T-helper 9 cell (primary cell): ENCODE data around the gene L3MBTL4.

ENCODE experiments used
- DNase-seq: peaks from one replicate; pipeline ENCODE4 v3.0.0-alpha.2; 2020

L3MBTL4 gene

DNA sequence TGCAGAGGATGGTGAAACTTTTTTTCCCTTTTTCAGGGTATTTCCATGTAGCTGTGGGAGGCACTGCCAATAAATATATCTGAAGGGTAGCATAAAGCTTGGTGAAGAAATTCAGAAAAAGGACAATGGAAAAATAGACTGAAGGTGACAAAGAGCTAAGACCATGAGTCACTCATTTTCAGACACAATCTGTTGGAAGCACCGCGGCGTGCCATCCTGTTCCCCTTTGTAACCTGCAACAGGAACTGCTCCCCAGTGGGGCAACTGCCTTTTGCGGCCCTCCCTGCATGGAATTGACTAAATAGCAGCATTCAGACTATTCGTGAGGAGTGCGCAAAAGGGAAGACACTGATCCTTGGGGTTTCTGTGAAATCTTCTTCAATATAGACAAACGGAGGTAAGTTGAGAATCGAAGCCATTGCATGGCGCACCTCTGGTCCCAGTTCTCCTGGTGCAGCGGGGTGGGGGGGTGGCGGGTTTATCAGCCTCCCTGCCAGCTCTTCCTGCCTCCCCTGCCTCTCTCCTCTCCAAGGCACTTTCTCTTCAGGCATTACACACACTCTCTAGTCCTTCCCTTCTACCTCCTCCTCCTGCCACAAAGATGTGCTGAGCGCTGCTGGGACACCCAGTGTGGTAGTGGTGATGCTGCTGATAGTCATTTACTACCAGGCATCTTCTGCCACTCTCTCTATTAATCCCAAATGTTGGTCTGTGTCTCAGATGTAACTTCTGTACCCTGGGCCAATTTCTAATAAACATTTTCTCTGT is 393.2 kb downstream of the L3MBTL4 start:
- DNase-seq, result no peak

DNA sequence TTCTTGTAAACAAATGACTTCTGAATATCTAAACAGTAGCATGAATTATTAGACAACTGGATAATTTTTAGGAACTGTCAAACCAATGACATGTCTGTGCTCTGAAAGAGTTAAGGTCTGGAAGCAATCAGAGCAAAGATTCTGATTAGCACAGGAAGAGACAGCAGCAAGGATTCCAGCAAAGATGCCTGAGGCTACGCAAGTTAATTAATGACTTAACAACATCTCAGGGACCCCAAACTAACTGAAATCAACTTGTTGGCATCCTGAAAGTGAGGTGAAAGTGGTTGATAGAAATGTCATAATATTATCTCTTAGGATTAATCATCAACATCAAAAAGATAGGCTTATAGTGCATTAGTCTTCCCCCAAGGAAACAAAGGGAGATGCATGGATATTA is 396.0 kb downstream of the L3MBTL4 start:
- DNase-seq, result no peak

DNA sequence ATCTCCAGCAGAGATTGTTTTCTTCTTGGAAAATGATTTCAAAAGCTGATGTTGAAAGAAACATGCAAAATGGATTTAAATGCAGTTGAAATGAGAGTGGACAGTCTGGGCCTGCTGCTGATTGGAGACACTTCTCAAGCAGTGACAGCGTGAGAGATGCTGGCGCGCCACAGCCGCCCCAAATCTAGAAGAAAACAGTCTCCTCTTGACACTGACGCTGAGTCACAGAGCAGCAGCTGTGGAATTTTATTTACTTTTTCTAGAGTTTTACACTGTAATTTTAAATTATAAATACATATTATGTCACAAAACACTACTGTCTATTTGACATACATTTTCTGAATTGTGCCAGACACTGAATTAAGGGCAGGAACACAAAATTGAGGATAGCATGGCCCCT is 397.5 kb downstream of the L3MBTL4 start:
- DNase-seq, result no peak

DNA sequence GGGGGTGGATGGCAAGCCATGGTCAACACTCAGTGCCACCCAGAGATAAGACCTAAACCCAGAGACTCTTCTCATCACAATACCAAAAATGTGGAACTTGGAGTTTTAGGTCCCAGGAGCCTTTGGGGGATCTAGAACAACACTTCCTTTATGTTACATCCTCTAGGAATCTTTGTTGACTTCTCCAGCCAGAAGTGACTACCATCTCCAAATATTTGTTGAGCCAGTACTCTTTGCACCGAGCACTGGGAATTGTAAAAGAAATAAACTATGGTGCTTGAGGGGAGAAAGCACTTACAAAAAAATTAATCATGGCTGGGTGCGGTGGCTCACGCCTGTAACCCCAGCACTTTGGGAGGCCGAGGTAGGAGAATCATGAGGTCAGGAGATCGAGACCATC is 399.3 kb downstream of the L3MBTL4 start:
- DNase-seq, result no peak

DNA sequence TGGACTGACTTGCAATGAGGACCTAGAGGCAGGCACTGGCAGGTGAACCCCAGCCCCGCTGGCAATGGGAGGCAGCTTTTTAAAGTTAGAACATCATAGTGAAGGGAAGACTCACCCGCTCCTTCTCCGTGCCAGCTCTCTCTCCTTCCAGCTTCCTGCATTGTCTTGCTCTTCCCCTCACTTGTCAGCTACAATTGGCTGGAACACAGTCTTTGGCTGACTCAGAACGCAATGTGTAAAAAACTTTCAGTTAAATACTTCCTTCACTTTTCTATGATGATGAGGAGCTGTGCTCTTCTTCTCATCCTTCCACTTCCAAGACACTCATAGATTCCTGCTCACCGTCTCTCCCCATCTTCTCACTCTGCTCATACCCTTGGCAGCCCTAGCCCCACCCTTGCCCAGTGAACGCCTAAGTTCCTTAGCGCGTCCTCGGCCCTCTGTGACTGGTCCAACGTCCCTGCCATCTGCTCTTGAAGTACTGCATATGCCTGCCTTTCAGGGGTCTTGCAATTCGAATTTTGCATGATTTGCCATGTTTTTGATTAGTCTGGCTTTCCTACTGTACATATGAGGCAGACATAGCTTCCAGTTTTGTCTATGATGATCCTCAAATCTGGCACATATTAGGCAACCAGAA is 401.4 kb downstream of the L3MBTL4 start:
- DNase-seq, result no peak

DNA sequence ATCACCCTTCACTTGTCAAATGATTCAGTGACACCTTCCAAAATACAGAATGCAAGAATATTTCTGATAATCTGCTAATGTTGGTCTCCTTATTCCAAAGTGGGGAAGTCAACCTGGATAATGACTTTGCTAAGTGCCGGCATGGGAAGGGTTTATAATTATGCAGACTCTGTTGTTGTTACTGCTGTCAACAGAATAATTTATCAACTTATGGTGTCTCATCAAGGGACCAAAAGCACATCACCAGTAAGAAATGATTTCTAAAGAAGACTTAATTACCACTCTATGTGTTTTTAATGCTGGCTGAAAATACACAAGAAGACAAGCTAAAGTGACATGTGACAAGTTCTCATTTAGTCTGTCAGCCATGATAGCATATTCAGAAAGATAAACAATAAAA is 403.8 kb downstream of the L3MBTL4 start:
- DNase-seq, result no peak

DNA sequence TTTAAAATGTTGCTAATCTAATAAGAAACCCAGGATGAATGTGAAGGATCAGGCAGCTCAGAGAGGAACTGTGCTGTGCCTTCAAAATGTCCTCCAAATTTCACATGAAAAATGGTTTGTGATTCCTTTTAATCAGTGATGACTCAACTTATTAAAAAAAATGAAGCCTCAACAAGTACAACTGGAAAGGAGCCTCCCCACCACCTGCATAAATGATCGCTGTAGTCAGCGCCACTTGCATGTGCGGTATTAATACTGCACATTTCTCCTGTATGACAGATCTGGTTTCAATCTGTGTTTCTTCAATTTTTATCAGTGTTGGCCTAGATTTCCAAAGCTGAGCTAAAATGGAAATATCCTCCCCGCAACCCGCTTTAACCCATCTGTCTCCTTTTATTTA is 404.4 kb downstream of the L3MBTL4 start:
- no peak for DNase-seq

DNA sequence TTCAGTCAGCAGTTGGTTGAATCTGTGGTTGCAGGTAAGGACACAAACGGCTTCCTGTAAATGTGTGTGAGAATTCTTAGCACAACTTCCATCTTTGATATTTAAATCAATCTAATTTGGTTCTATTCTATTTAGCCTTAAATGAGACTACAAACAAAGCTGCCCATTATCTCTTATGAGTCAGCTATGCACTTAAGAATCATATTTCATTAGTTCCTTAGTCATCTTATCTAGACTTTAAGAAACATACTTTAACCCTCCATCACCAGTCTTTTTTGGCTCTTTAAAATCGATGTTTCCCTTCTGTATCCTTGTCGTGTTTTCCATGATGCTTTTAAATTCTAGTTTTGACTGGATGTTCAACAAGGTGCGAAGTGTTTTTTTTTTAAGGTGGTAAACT is 405.0 kb downstream of the L3MBTL4 start:
- no peak for DNase-seq

DNA sequence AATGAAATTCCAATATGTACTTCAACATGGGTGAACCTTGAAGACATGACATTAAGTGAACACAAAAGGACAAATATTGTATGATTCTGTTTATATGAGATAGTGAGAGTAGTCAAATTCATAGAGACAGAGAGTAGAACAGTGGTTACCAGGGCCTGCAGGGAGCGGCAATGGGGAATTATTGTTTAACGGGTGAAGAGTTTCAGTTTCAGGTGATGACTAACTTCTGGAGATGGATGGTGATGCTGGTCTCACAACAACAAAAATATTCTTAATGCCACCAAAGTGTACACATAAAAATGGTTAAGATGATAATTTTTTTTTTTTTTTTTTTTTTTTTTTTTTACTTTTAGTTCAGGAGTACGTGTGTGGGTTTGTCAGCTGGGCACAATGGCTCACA is 410.0 kb downstream of the L3MBTL4 start:
- no peak for DNase-seq

DNA sequence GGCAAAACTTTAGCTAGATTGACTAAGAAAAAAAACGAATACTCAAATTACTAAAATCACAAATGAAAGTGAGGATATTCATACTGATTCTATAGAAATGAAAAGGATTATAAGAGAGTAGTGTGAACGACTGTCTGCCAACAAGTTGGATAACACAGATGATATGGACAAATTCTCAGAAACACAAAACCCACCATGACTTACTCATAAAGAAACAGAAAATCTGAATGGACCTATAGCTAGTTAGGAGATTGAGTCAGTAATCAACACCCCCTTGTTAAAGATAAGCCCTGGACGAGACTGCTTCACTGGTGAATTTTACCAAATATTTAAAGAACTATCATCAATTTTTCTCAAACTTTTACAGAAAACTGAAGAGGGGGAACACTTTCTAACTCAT is 410.6 kb downstream of the L3MBTL4 start:
- no peak for DNase-seq

DNA sequence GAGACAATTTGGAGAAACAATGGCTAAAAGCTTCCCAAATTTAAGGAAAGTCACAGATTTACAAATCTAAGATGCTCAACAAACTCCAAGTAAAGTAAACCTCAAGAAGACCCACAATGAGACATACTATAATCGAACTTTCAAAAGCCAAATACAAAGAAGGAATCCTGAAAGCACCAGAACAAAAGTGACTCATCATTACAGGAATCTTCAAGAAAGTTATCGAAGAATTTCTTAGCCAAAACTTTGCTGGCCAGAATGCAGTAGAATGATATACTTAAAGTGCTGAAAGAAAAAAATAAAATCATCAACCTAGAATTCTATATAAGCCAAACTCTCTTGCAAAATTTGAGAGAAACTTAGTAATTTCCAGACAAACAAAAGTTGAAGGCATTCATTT is 412.8 kb downstream of the L3MBTL4 start:
- no peak for DNase-seq

DNA sequence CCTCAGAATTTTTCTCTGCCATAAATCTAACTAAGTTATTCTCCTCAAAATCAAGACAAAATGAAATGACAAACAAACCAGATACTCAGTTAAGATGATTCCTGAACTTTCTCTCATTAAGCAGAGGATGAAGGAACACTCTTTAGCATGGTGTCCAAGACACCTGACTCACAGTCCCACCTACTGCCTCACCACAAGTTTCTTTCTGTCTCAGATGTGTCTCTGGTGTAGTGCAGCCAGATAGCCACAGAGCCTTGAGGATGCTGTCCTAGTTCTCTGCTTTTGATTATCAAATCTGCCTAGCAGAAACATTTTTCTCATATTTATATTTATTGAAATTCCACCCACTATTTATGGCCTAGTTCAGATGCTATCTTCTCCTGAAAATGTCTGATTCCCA is 415.8 kb downstream of the L3MBTL4 start:
- DNase-seq, result no peak

DNA sequence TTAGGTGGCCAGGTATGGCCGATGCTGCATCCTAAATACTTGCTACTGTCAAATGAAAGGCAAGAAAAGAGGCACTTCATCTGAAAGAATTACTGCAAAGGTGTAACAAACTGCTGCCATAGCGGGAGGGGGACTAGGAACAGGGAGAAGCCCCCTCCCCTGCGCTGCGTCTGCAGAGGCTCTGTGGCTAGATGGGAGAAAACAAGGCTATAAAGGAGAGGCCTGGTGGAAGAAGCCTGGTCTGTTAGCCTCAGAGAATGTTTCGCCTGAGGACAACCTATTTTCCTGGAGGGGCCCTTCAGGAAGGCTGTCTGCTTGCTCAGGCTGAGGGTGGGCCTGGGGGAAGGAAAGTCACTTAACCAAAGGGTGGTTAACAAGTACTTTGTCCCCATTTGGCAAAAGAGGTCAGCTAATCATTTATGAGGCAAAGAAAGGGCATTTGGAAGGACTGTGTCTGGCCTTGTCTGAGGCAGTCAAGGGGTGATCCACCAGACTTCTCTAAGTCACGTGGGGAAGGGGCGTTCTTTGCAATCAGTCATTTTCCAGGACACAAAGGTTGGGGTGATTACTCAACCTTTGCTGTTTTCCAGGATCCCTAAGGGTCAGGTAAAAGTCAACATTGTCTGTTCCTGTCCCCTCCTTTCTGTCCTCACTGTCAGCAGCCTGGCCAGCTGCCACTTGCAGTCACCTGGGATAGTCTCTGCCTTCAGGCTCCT is 416.4 kb downstream of the L3MBTL4 start:
- no peak for DNase-seq

DNA sequence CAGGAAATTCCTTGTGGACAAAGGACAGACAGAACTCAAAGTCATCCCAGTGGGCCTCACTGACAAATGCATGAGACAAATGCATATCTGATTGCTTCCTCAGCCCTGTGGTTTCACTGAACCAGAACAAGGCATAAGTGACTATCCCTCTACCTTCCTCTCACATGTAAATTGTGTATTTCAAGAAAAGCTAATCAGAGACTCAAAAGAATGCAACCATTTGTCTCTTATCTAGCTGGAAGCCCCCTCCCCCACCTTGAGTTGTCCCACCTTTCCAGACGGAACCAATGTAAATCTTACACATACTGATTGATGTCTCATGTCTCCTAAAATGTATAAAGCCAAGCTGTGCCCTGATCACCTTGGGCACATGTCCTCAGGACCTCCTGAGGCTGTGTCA is 417.4 kb downstream of the L3MBTL4 start:
- no peak for DNase-seq

DNA sequence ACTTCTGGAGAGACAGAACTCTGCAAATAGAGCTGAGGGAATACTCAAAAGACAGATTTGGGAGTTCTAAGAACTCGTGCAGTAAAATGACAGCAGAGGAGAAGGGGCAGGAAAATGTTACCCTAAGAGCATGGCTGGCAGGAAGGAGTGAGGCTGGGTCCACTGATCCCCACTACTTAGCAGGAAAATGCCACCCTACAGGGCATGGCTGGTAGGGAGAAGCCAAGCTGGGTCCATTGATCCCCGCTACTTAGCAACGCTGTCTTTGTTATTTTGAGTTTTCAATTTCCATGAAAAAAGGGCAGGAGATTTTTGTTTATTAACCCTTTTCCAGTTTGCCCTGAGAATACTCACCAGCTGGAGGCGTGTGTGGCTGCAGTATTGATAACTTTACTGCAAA is 419.1 kb downstream of the L3MBTL4 start:
- DNase-seq, result no peak

DNA sequence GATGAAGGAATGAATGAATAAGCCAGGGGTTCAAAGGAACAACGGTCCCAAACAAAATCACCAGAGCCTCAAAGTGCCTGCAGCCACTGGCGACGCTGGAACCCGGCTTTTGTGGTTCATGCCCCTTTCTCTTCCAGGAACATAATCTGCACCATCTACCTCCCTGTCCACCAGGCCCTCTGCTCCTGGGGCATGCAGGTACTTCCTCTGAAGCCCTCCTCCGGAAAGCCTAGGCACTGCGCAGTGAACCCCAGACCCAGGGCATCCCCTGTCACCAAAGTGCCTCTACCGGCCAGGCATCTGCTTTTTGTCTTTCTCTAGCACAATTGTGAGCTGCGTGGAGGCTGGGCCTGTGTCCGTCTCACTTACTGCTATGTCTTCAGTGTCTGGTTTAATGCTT is 420.8 kb downstream of the L3MBTL4 start:
- DNase-seq, result no peak

DNA sequence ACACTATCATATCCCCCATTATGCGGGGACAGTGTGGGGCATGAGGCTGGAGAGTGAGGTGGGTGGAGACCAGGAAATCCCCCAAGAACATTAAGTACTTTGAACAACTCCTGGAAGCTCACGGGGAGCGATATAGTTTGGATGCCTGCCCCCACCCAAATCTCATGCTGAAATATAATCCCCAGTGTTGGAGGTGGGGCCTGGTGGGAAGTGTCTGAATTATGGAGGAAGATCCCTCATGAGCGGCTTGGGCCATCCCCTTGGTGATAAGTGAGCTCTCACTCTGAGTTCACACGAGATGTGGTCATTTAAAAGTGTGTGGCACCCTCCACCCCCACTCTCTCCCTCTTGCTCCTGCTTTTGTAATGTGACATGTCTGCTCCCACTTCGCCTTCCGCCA is 422.3 kb downstream of the L3MBTL4 start:
- no peak for DNase-seq

DNA sequence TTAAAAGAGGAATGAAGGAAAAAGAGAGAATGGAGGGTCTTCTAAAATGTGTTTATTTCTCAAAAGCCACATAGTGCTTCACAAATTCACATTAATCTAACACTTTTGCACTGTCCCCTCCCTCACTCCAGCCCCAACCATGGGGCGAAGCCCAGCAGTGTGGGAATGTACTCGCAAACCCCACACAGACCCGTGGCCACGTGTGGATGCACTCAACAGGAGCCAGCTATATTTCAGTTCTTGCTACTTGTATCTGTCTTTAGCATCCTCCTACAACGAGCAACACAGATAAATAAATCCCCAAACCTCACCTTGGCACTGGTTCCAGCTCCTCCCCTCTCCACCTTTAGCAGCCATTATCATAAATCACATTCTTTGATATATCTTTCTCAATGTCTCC is 427.5 kb downstream of the L3MBTL4 start:
- no peak for DNase-seq

DNA sequence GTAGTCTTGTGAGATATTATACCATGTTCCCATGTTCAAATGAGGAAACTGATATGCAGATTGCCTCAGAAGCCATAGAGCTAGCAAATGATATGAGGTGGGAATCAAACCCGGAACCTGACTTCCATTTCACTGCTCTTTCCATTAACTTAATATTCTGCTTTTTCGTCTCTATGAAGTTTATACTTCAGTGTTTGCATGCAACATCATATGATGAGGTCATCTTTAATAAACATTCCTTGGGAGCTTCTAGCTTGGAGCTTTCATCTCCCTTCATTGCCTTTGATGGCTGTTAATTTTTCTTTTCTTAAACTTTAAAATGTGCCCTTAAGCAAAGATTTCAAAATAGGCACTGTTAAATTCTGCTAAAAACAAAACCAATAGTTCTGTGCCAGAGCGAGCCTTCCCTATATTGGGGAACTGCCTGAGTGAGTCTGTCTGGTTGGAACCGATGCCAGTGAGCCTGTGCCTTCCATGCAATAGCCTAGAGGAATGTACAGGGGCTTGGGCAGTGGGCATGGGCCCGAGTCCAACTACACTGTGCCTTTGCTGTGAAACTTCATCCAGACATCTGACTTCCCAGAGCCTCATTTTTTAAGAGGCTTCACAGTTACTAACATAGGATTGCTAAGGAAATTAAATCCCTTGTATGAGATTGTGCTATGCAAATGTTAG is 428.3 kb downstream of the L3MBTL4 start:
- no peak for DNase-seq

DNA sequence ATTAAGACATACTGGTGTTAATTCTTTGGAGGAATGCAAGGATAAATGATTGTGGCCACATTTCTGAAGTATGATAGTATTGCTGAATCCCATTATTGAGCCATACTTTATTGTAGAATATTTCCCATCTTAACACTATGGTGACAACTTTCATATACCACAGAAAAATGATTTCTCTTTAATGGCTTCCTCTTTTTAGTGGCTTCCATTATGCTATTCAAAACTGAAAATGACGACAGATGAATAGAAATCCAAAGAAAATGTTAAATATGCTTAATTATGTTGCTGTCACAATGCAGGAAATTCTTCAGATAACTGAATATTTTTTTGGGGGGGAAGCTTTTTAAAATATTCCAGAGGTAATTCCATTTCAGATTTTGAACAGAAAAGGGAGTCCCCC is 430.5 kb downstream of the L3MBTL4 start:
- no peak for DNase-seq

DNA sequence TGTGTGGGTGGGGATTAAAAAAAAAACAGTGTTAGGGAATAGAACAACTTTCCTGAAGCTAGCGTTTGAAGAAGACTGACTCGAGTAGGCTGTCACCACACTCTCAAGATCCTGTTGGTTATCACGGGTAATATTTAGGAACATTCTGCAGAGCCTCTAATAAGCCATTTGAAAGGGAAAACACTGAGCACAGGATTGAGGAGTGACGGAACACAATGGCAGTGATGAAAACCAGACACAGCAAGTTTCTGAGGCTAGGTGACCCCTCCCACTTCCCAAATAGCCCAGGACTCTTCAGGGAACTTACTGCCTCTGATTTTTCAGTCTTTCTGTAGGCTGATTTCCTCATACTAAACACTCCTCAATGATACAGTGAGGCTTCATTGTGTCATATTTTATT is 431.2 kb downstream of the L3MBTL4 start:
- no peak for DNase-seq

DNA sequence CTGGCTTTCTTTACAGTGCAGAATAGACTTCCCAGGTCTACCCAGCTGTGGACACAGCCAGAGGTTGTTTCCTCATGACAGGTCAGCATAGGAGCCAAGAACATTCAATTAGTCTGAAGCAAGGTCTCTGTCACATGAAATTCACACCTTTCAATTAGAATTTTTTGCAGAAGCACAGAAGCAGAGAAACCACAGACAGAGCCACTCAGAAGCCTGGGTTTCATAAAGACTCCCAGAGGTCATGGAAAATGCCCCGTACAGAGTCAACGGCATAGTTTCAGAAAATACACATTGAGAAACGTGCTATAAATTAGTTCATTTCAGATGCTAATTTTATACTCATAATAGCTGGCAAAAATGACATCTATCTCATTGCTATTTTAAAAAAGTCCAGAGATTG is 432.4 kb downstream of the L3MBTL4 start:
- DNase-seq, result no peak

DNA sequence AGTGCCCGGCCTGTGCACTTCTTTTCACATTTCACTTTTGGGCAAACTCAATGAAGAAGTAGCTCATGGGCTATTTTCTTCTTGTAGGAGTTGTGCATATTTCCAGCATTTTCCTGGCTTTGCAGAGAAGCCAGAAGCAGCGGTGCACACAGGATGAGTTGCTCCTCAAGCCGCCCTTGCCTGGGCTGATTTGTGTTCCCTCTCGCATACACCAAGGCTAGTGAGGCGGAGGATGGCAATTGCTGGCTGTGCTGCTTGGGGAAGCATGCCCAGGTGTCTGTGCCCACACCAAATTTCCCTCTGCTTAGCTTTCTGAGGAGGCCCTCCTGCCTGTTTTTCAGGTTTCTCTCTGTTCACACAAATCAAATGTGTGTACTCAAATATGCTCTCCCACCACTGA is 434.0 kb downstream of the L3MBTL4 start:
- no peak for DNase-seq
